MM.1S (cell line): ENCODE results near the gene AEBP1.

Experiments used
- DNase-seq: peaks from one replicate; pipeline ENCODE4 v3.0.0-alpha.2; 2015
- H2AFZ ChIP-seq: fragments of 300-600 bp; sonication (generic); 2 replicates; pipeline ENCODE4 v1.6.0; 2016; ENCODE audit warnings: antibody characterized with exemption, low read length
- H3F3A ChIP-seq: fragments of 300-600 bp; sonication (generic); 2 replicates; pipeline ENCODE4 v1.6.1; 2016; ENCODE audit warnings: mild to moderate bottlenecking, antibody characterized with exemption, low read length, moderate library complexity, mixed read lengths; ENCODE audit not compliant: insufficient read depth
- H3K27ac ChIP-seq: fragments of 300-600 bp; sonication (generic); 2 replicates; pipeline ENCODE4 v1.5.1; 2016; ENCODE audit warnings: mild to moderate bottlenecking, low read length
- H3K27me3 ChIP-seq: fragments of 300-600 bp; sonication (generic); replicated peaks from 2 replicates; pipeline ENCODE4 v1.6.0; 2016; ENCODE audit warnings: low read length; ENCODE audit not compliant: insufficient read depth
- H3K36me3 ChIP-seq: fragments of 300-600 bp; sonication (generic); replicated peaks from 2 replicates; pipeline ENCODE4 v1.6.1; 2016; ENCODE audit warnings: mild to moderate bottlenecking, low read length, mixed read lengths; ENCODE audit not compliant: insufficient read depth
- H3K4me1 ChIP-seq: fragments of 300-600 bp; sonication (generic); 2 replicates; pipeline ENCODE4 v1.6.1; 2016; ENCODE audit warnings: low read length, mixed read lengths
- H3K4me2 ChIP-seq: fragments of 300-600 bp; sonication (generic); 2 replicates; pipeline ENCODE4 v1.6.0; 2016; ENCODE audit warnings: low read depth, low read length
- H3K4me3 ChIP-seq: fragments of 300-600 bp; sonication (generic); 2 replicates; pipeline ENCODE4 v1.5.1; 2016; ENCODE audit warnings: low read length, mixed read lengths
- H3K79me2 ChIP-seq: fragments of 300-600 bp; sonication (generic); 2 replicates; pipeline ENCODE4 v1.6.1; 2016; ENCODE audit warnings: mixed run types, low read length, mixed read lengths
- H3K9ac ChIP-seq: fragments of 300-600 bp; sonication (generic); 2 replicates; pipeline ENCODE4 v1.6.1; 2016; ENCODE audit warnings: low read length, mixed read lengths
- H3K9me2 ChIP-seq: fragments of 300-600 bp; sonication (generic); replicated peaks from 2 replicates; pipeline ENCODE4 v1.6.1; 2016; ENCODE audit warnings: mild to moderate bottlenecking, low read length, mixed read lengths; ENCODE audit not compliant: insufficient read depth
- H3K9me3 ChIP-seq: fragments of 300-600 bp; sonication (generic); replicated peaks from 2 replicates; pipeline ENCODE4 v1.6.1; 2016; ENCODE audit warnings: mild to moderate bottlenecking, low read length, mixed read lengths; ENCODE audit not compliant: insufficient read depth
- H4K20me1 ChIP-seq: fragments of 300-600 bp; sonication (generic); 2 replicates; pipeline ENCODE4 v1.6.1; 2016; ENCODE audit warnings: mild to moderate bottlenecking, low read length, moderate library complexity, mixed read lengths; ENCODE audit not compliant: insufficient read depth
- EZH2 ChIP-seq: fragments of 300-600 bp; sonication (generic); optimal IDR thresholded peaks from 2 replicates; pipeline ENCODE3; 2017; ENCODE audit warnings: low read depth, mild to moderate bottlenecking, antibody characterized with exemption, low read length, mixed read lengths
- EZH2phosphoT487 ChIP-seq: fragments of 300-600 bp; sonication (generic); IDR thresholded peaks from 2 replicates; pipeline ENCODE4 v1.6.1; 2018; ENCODE audit warnings: antibody characterized with exemption, low read length
- TF ChIP-seq, protein P1 (sequence below): fragments of 300-600 bp; sonication (generic); IDR thresholded peaks from 2 replicates; pipeline ENCODE4 v1.5.1; 2016; ENCODE audit warnings: antibody characterized with exemption, low read length, mixed read lengths

Gene AEBP1

DNA sequence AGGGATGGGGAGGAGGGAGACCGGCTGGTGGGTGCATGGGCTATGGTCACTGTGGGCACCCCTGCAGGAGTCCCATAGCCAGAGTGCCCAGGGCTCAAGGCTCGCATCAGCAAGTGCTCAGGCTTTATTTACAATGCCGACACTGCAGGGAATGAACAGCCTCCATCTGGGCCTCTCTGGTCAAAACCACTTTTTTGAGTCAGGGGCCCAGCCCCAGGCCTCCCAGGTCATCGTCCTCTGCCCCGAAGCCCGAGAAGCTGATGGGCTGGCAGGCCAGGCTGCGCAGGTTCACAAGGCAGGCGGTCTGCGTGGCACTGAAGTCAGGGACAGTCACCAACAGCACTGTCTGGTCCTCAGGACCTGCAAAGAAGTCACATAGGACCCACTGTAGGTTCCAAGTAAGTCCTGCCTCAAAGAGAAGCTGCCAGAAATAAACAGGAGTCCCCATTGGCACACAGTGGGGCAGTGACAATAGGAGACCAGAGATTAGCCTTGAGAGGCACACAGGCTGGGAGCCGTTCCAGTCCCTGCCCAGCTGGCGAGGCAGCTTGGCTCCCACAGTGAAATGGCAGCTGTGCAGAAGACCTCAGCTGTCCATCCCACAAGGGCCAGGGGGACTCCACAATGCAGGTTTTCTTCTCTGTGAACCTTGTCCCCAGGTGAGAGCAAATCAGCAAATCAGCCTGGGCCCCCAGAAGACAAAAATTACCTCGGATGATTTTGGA is 10.6 kb downstream of the AEBP1 start:
- Histone ChIP-seq H3F3A (no peaks in the 10 kb centered on the region), H3K4me1 (no peaks in the 10 kb centered on the region), H2AFZ (no peak overlapping the region), H3K27ac (no peak overlapping the region), H3K79me2 (peaks cover 9% of the 10 kb centered on the region; the same call in 1 of the 2 replicates), H3K9me2 (no peaks in the 10 kb centered on the region), H3K9me3 (no peaks in the 10 kb centered on the region), H4K20me1 (no peaks in the 10 kb centered on the region), H3K9ac (no peak overlapping the region), H3K27me3 (no peaks in the 10 kb centered on the region), H3K4me3 (no peak overlapping the region), H3K4me2 (no peak overlapping the region), H3K36me3 (no peaks in the 10 kb centered on the region)
- DNase-seq: no peak
- TF ChIP-seq EZH2phosphoT487: no peak
- no peak for TF ChIP-seq EZH2
- TF ChIP-seq, protein P1, sequence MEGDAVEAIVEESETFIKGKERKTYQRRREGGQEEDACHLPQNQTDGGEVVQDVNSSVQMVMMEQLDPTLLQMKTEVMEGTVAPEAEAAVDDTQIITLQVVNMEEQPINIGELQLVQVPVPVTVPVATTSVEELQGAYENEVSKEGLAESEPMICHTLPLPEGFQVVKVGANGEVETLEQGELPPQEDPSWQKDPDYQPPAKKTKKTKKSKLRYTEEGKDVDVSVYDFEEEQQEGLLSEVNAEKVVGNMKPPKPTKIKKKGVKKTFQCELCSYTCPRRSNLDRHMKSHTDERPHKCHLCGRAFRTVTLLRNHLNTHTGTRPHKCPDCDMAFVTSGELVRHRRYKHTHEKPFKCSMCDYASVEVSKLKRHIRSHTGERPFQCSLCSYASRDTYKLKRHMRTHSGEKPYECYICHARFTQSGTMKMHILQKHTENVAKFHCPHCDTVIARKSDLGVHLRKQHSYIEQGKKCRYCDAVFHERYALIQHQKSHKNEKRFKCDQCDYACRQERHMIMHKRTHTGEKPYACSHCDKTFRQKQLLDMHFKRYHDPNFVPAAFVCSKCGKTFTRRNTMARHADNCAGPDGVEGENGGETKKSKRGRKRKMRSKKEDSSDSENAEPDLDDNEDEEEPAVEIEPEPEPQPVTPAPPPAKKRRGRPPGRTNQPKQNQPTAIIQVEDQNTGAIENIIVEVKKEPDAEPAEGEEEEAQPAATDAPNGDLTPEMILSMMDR: no peak

DNA sequence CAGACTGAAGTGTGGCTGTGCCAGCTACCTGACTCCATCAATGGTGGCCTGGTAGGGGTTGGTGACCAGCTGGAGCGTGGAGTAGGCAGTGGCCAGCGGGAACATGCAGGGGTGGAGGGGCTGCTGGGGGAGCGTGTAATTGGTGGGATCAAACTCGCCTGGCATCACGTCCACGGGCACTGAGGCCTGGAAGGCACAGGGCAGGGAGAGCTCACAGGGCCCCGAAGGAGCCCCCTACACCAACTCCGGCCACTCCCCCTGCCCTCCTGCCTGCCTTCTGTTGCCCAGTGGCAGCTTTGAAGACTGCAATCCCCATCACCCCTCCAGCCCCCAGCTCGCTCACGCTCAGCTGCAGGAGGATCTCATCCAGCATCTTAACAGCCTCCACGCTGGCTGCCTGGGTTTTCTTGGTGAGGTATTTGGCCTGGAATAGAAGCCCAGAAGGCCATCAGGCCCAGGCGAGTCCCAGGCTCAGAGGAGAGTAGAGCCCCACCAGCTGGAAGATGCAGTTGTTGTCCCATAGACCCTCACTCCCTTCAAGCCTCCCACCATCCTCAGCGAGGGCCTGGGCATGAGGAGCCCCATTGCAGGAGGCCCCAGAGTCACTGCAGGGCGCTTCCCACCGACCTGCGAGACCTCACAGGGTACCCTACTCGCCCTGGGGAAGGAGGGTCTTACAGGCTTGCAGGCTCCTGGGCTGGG is 12.1 kb downstream of the AEBP1 start:
- Histone ChIP-seq H3K79me2 (peaks cover 23% of the 10 kb centered on the region), H3K4me1 (no peaks in the 10 kb centered on the region), H3F3A (no peaks in the 10 kb centered on the region), H3K27me3 (no peaks in the 10 kb centered on the region), H2AFZ (no peak overlapping the region), H3K4me3 (no peak overlapping the region), H3K9me3 (no peaks in the 10 kb centered on the region), H3K27ac (no peak overlapping the region), H3K4me2 (no peak overlapping the region), H3K36me3 (peaks cover 2% of the 10 kb centered on the region; the same call in 1 of the 2 replicates), H3K9ac (no peak overlapping the region), H4K20me1 (no peaks in the 10 kb centered on the region), H3K9me2 (no peaks in the 10 kb centered on the region)
- DNase-seq: no peak
- TF ChIP-seq EZH2 (no peak), EZH2phosphoT487 (no peak)
- TF ChIP-seq, protein P1: no peak

DNA sequence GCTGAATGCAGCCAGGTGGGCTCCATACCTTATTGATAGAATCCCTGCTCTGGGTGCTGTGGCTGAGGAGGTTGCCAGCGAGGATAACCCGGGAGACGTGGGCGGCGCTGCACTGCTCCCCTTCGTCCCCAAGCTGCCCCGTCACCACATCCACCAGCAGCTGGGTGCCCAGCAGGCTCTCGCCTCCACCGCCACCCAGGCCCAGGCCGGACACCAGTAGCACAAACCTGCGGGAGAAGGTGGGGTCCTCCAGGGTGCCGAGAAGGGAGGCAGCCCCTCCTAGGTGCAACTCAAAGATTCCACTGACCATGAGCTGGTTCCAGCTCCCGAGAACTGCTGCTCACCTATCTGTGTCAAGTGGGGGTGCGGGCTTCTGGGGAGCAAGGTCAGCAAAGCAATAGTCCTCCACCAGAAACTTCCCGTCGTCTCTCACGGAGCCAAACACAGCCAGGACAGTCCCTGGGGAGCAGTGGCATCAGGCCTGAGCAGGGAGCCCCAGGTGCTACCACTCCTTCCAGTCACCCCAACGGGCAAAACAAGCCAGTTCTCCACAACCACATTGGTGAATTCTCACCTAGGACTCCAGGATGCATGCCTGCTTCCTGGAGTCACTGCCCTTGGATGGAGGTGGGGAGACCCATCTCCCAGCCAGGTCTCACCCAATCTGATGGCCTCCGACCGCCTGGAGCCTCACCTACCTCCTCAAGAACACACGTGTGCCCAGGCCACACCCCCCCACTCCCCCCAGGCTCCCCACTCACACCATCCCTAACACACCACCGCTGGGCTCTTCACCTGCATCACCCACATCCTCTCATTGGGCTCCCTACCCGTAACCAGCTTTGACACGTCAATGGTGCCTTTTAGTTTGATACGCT is 12.9 kb downstream of the AEBP1 start:
- H3K4me2 ChIP-seq: no peak overlapping the region
- TF ChIP-seq, protein P1: no peak
- TF ChIP-seq EZH2: no peak
- H3K27ac ChIP-seq: no peak overlapping the region
- H3K4me1 ChIP-seq: peaks cover 7% of the 10 kb centered on the region; the same call in 1 of the 2 replicates
- H3K4me3 ChIP-seq: no peak overlapping the region
- H3K9ac ChIP-seq: no peak overlapping the region
- no peak for DNase-seq
- no peaks in the 10 kb centered on the region for H3K27me3 ChIP-seq
- H3K79me2 ChIP-seq: peaks cover 31% of the 10 kb centered on the region
- H4K20me1 ChIP-seq: no peaks in the 10 kb centered on the region
- peaks cover 4% of the 10 kb centered on the region; the same call in 1 of the 2 replicates for H3K36me3 ChIP-seq
- H3F3A ChIP-seq: no peaks in the 10 kb centered on the region
- no peaks in the 10 kb centered on the region for H3K9me3 ChIP-seq
- no peaks in the 10 kb centered on the region for H3K9me2 ChIP-seq
- H2AFZ ChIP-seq: no peak overlapping the region
